Left lung (tissue), 10 donors: ENCODE measurements around the gene DAAM1. TPM values are rescaled to one million over a fixed set of nuclear protein-coding genes. Genes with fewer than 3 reads are reported as not detected.

Experiments
- ATAC-seq: fragments of 200-7000 bp; cut with Tn5 transposase; one replicate; pipeline ENCODE4 v1.9.1; 2020; ENCODE audit warnings: moderate library complexity
- DNase-seq, 4 donors: peaks; one replicate each; pipeline ENCODE4 v3.0.0-alpha.2; 2013 to 2020
- H3K27ac ChIP-seq, 2 donors: fragments of 200-600 bp; sonication (generic) in 1 of 2; one replicate each; pipeline versions ENCODE4 v1.5.0 to v1.8.0; 2020 to 2021
- H3K27me3 ChIP-seq, 2 donors: fragments of 200-600 bp; sonication (generic) in 1 of 2; one replicate each; pipeline versions ENCODE4 v1.5.0 to v1.8.0; 2020 to 2021
- H3K36me3 ChIP-seq, 2 donors: fragments of 200-600 bp; sonication (generic) in 1 of 2; one replicate each; pipeline versions ENCODE4 v1.5.0 to v1.8.0; 2020 to 2021
- H3K4me1 ChIP-seq, 2 donors: fragments of 200-600 bp; one replicate each; pipeline ENCODE4 v1.8.0; 2021
- H3K4me3 ChIP-seq, 2 donors: fragments of 200-600 bp; sonication (generic) in 1 of 2; one replicate each; pipeline versions ENCODE4 v1.5.0 to v1.8.0; 2020 to 2021; ENCODE audit warnings: mild to moderate bottlenecking in 1 of 2
- H3K9me3 ChIP-seq, 2 donors: fragments of 200-600 bp; sonication (generic) in 1 of 2; one replicate each; pipeline versions ENCODE4 v1.5.0 to v1.8.0; 2020 to 2021
- CTCF ChIP-seq, 2 donors: fragments of 200-600 bp; sonication (generic) in 1 of 2; IDR thresholded peaks; one replicate each; pipeline versions ENCODE4 v1.5.0 to v1.8.0; 2021; ENCODE audit warnings: antibody characterized with exemption in 2 of 2
- intact Hi-C, 2 donors: fragments of 100-400 bp; cut with DNase I; formaldehyde crosslinking; loops; one replicate each; pipeline versions ENCODE4 v1.11.2 to v1.14.2; 2022
- polyA plus RNA-seq, 6 donors: library from polyadenylated mRNA; unstranded; fragments of 120-200 nt; gene quantifications; one replicate each; pipeline ENCODE4 v1.2.1, GENCODE V29; 2013; ENCODE audit not compliant: insufficient read length in 6 of 6
- total RNA-seq, 2 donors: library from RNA; stranded (reverse); fragmentation: NEBNext Ultra II Directional; extraction: Animal tissue kit (Norgen Biotek cat#: 25700); gene quantifications; one replicate each; pipeline ENCODE4 v1.2.1, GENCODE V29; 2021
- donor health status: DM: no; HTN: yes; CAD: no.
- donor health status: DM: no; HTN: no; CAD: no.

Gene DAAM1
- total and polyA plus RNA-seq, 8 donors: 47.5 to 68.4 (median 51.0) TPM

DNA sequence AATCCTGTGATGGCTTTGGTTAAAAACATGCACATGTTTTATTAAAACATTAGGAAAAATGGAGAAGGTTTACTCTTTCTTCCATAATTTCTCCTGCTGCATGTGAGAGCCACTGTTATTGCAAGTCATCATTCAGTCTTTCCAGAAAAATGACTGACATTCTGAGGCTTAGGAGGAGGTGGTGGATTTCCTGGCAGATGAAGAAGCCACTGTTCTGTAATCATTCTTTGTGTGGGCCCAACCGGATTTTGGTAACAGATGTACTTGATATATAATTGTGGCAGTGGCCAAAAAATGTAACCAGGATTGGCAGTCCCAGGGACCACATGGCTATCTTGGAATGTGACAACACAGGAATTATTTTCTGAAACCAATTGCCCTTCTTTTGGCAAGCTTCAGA lies 120.2 kb downstream of the DAAM1 start:
- Histone ChIP-seq H3K27me3 (no peaks in the 10 kb centered on the region), H3K9me3 (no peaks in the 10 kb centered on the region), H3K4me1 (peaks cover 12 to 24% of the 10 kb centered on the region in 2 donors), H3K4me3 (no peak overlapping the region), H3K36me3 (no peaks in the 10 kb centered on the region), H3K27ac (no peak overlapping the region)
- no peak for TF ChIP-seq CTCF (IDR thresholded peaks at IDR 0.05)
- intact Hi-C loops: no loop called here
- DNase-seq (no peak), ATAC-seq (no peak)

DNA sequence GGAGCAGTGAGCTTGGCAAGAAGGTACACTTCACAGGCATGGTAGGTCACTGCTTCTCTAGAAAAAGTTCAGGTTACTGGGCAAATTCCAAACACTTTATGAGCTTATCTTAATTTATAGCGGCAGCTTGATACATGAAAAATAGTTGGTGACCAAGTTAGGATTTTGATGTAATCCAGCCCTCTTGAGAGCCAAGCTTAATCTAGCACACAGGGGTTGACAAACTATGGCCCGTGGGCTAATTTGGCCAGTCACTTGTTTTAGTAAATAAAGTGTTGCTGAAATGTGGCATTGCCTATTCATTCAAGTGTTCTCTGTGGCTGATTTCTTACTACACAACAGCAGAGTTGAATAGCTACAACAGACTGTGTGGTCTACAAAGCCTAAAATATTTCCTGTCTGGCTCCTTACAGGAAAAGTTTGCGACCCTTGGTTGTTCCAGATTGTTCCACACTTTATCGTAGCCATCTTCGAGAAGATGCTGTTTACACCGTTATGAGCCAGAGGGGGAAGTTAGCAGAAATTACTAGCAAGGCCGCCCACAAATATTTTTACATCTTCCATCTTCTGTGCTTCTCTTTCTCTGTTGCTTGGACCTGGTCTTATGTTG lies 120.9 kb downstream of the DAAM1 start:
- DNase-seq: no peak
- no peak for TF ChIP-seq CTCF (IDR thresholded peaks at IDR 0.05)
- intact Hi-C loops: no loop called here
- Histone ChIP-seq H3K4me3 (no peak overlapping the region), H3K9me3 (no peaks in the 10 kb centered on the region), H3K36me3 (no peaks in the 10 kb centered on the region), H3K4me1 (peaks cover 12 to 24% of the 10 kb centered on the region in 2 donors), H3K27ac (no peak overlapping the region), H3K27me3 (no peaks in the 10 kb centered on the region)
- ATAC-seq: peak; percentile 10

DNA sequence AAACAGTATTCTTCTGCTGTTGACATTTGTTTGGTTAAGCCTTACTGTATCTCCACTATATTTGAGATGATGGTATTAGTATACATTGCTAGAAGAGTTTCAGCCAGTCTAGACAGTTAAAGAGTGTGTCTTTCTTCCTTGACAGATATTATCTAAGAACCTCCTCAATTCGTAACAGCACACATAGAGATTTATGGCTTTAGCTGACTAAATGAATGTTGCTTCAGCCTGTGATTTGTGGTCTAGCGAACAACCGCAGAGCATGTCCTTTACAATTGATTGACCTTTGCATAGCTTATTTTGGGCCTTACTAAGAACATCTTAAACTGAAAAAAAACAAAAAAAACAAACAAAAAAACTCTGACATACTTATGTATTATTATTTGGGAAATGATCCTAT lies 122.2 kb downstream of the DAAM1 start:
- no peaks in the 10 kb centered on the region for H3K9me3 ChIP-seq
- H3K27ac ChIP-seq: no peak overlapping the region
- H3K4me1 ChIP-seq: peaks cover 4 to 18% of the 10 kb centered on the region in 2 donors
- intact Hi-C loops: no loop called here
- ATAC-seq: no peak
- no peaks in the 10 kb centered on the region for H3K36me3 ChIP-seq
- H3K4me3 ChIP-seq: no peak overlapping the region
- no peak for TF ChIP-seq CTCF (IDR thresholded peaks at IDR 0.05)
- DNase-seq: no peak
- no peaks in the 10 kb centered on the region for H3K27me3 ChIP-seq

DNA sequence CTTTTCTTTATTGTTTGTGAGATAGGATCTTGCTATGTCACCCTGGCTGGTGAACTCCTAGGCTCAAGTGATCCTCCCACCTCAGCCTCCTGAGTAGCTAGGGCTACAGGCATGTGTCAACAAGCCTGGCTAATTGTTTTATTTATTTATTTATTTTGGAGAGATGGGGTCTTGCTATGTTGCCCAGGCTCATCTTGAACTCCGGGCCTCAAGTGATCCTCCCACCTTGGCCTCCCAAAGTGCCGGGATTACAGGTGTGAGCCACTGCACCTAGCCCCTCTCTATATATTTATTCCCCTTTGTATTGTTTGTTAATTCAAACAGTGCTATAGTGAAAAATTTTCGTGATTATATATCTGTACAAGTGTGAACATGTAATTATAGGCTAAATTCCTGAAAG lies 123.3 kb downstream of the DAAM1 start:
- H3K27ac ChIP-seq: no peak overlapping the region
- ATAC-seq: no peak
- intact Hi-C loops: no loop called here

GRCh38 chr14:59313144-59313651 lies 124.7 kb downstream of the DAAM1 start:
- no peak for TF ChIP-seq CTCF (IDR thresholded peaks at IDR 0.05)
- Histone ChIP-seq H3K4me3 (no peak overlapping the region), H3K27me3 (no peaks in the 10 kb centered on the region), H3K4me1 (peaks cover 9 to 12% of the 10 kb centered on the region in 2 donors), H3K36me3 (no peaks in the 10 kb centered on the region), H3K9me3 (no peaks in the 10 kb centered on the region), H3K27ac (no peak overlapping the region)
- no peak for ATAC-seq
- intact Hi-C loops: no loop called here
- no peak for DNase-seq

More for the DNA sequence above, 123.3 kb downstream of the DAAM1 start:
- no peak for TF ChIP-seq CTCF (IDR thresholded peaks at IDR 0.05)
- H3K36me3 ChIP-seq: no peaks in the 10 kb centered on the region
- DNase-seq: no peak
- H3K9me3 ChIP-seq: no peaks in the 10 kb centered on the region
- peaks cover 4 to 13% of the 10 kb centered on the region in 2 donors for H3K4me1 ChIP-seq
- no peaks in the 10 kb centered on the region for H3K27me3 ChIP-seq
- no peak overlapping the region for H3K4me3 ChIP-seq
